ENCODE results near the gene EFNA5.

Gene EFNA5

DNA sequence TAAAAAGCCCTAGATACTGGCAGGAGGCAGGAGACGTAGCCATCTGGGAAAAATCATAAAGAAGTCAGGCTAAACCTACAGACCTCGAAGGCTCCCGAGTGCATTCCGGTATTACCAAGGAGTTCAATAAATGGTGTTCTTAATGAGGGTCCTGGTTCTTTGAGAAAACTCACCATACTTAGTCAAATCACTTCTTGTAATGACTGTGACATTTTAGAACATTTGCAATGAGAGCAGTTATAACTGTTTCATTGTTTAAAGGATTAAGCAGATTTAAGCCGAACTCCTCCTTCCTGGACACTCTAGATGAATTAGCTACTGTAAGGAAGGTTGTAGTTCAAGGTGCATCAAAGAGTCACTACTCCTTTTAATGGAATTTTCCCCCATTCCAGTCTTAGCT, 67.8 kb downstream of the EFNA5 start:
- Histone ChIP-seq H3K36me3 (ENCODE audit: control insufficient read depth, insufficient read depth, low read length) (no peaks in the 10 kb centered on the region), H3K27me3 (ENCODE audit: control insufficient read depth, insufficient read depth, low read length) (no peaks in the 10 kb centered on the region), H3K4me3 (ENCODE audit: low read depth, low read length) (no peak overlapping the region), H3K4me1 (ENCODE audit: control insufficient read depth, insufficient read depth, low read length) (peaks cover 50% of the 10 kb centered on the region), H3K9ac (ENCODE audit: low read depth, low read length) (no peak overlapping the region), H3K27ac (ENCODE audit: low read depth, low read length) (no peak overlapping the region), H3K9me3 (ENCODE audit: control insufficient read depth, insufficient read depth, low read length) (no peaks in the 10 kb centered on the region)

DNA sequence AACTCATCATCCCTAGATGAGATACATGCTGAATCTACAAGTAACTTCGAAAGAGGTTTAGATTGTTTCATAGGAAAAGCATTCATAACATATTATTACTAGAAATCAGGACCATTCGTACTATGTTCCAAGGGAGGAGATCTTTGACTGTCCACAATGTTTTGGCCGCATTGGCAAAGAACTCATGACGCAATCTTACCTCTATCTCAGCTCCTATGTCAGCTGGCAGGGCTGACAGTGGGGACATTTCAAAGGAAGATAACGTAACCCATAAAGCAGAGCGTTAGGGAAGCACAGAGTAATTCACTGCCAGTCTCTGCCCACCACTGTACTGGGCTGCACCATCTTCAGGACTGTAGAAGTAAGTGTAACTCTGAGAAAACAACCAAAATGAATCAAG, 69.7 kb downstream of the EFNA5 start:
- H3K36me3 ChIP-seq (ENCODE audit: control insufficient read depth, insufficient read depth, low read length) = no peaks in the 10 kb centered on the region

DNA sequence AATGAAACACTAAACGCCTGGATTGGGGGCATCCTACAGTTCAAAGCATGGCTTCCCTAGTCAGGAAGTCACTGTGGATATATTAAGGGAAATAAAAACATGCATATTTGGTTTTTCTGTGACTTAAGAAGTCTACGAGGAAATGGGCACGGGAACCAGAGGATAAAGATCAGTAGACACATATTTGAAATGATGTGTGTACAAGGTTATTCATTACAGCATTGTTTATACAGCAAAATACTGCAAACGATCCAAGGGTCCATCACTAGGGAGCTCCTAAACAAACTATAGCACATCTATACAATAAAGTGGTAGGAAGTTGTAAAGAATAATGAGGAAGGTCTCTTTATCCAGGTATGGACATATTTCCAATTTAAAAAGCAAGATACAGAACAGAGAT, 71.8 kb downstream of the EFNA5 start:
- Histone ChIP-seq H3K4me3 (ENCODE audit: low read depth, low read length) (no peak overlapping the region), H3K36me3 (ENCODE audit: control insufficient read depth, insufficient read depth, low read length) (no peaks in the 10 kb centered on the region), H3K27me3 (ENCODE audit: control insufficient read depth, insufficient read depth, low read length) (no peaks in the 10 kb centered on the region), H3K9me3 (ENCODE audit: control insufficient read depth, insufficient read depth, low read length) (no peaks in the 10 kb centered on the region), H3K27ac (ENCODE audit: low read depth, low read length) (no peak overlapping the region), H3K4me1 (ENCODE audit: control insufficient read depth, insufficient read depth, low read length) (peaks cover 13% of the 10 kb centered on the region), H3K9ac (ENCODE audit: low read depth, low read length) (no peak overlapping the region)

More for the DNA sequence above, 69.7 kb downstream of the EFNA5 start:
- H3K9ac ChIP-seq (ENCODE audit: low read depth, low read length) = no peak overlapping the region
- H3K27me3 ChIP-seq (ENCODE audit: control insufficient read depth, insufficient read depth, low read length) = no peaks in the 10 kb centered on the region
- no peaks in the 10 kb centered on the region for H3K9me3 ChIP-seq (ENCODE audit: control insufficient read depth, insufficient read depth, low read length)
- no peak overlapping the region for H3K27ac ChIP-seq (ENCODE audit: low read depth, low read length)
- H3K4me3 ChIP-seq (ENCODE audit: low read depth, low read length) = no peak overlapping the region
- H3K4me1 ChIP-seq (ENCODE audit: control insufficient read depth, insufficient read depth, low read length) = peaks cover 34% of the 10 kb centered on the region

DNA sequence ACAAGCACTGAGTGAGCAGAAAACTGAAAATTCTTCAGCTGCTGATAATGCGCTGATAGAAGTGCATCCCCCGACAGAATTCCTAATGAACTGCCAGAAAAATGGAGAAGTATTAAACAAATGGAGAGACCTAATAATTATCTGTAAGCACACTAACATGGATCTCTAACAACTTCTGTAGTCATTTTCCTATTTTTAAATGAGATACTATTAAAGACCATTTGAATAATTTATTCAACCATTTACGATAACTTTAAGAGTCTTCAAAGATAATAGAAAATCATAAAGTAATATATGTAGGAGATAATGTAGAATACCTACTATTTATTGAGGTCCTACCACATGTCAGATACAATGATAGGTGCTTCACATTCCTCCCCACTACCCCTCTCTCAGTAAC, 72.9 kb downstream of the EFNA5 start:
- H3K9me3 ChIP-seq (ENCODE audit: control insufficient read depth, insufficient read depth, low read length) = no peaks in the 10 kb centered on the region
- no peaks in the 10 kb centered on the region for H3K36me3 ChIP-seq (ENCODE audit: control insufficient read depth, insufficient read depth, low read length)
- no peak overlapping the region for H3K27ac ChIP-seq (ENCODE audit: low read depth, low read length)
- no peak overlapping the region for H3K9ac ChIP-seq (ENCODE audit: low read depth, low read length)
- H3K27me3 ChIP-seq (ENCODE audit: control insufficient read depth, insufficient read depth, low read length) = no peaks in the 10 kb centered on the region
- peaks cover 1% of the 10 kb centered on the region; the same call in 1 of the 2 replicates for H3K4me1 ChIP-seq (ENCODE audit: control insufficient read depth, insufficient read depth, low read length)
- no peak overlapping the region for H3K4me3 ChIP-seq (ENCODE audit: low read depth, low read length)

DNA sequence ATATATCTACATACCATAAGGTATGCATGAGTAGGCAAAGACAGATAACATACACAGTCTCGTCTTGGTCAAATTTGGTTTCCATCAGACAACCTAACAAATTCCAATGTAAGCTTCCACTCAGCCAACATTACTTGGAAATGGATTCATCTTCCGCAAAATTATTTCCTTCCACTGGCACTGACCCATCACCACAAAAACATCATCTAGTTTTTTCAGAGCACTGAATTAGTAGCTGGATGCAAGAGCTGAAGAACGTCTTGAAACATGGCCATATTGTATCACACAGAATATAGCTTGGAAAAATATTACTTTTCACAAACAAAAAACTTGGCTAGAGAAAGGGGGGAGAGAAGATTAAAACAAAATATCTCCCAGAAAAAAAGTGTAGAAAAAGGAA, 73.5 kb downstream of the EFNA5 start:
- no peaks in the 10 kb centered on the region for H3K27me3 ChIP-seq (ENCODE audit: control insufficient read depth, insufficient read depth, low read length)

DNA sequence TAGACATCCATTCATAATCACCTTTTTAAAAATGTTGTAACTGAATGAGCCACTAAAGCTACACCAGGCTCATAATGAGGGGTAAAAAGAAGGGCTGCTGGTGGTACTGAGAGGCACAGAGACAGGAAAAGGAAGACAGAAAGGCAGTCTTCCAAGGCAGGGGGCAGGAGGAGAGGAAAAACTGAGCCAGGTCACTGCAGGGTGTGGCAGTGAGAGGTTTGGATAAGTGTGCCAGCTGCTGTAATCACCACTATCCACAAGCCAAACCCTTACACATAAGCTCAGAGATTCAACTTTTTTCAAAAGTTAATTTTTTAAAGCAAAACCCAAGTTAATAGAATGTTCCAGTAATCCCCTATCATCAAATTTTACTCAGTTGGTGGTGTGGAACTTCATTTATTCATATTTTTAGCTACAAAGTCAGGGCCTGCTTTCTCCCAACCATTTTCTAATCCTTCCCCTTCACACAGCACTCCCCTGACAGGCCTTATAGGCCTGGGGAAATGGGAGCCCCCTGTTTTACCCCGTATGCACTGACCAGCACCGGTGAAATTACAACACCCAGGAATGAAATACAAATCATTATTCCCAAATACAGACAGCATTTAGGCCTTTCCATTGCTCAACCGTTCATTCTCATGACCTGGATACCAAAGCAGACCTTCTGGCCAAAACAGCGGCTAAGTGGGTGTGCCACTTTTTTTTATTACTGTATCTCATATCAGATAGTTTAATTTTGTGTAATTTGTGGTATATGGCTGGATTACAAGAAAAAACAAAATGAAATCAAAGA, 76.3 kb downstream of the EFNA5 start:
- H3K9ac ChIP-seq (ENCODE audit: low read depth, low read length) = no peak overlapping the region
- H3K4me1 ChIP-seq (ENCODE audit: control insufficient read depth, insufficient read depth, low read length) = peaks cover 9% of the 10 kb centered on the region

More for the DNA sequence above, 73.5 kb downstream of the EFNA5 start:
- H3K27ac ChIP-seq (ENCODE audit: low read depth, low read length) = no peak overlapping the region
- no peaks in the 10 kb centered on the region for H3K36me3 ChIP-seq (ENCODE audit: control insufficient read depth, insufficient read depth, low read length)
- no peaks in the 10 kb centered on the region; the same call in 1 of the 2 replicates for H3K4me1 ChIP-seq (ENCODE audit: control insufficient read depth, insufficient read depth, low read length)
- H3K9me3 ChIP-seq (ENCODE audit: control insufficient read depth, insufficient read depth, low read length) = no peaks in the 10 kb centered on the region
- no peak overlapping the region for H3K9ac ChIP-seq (ENCODE audit: low read depth, low read length)
- no peak overlapping the region for H3K4me3 ChIP-seq (ENCODE audit: low read depth, low read length)

DNA sequence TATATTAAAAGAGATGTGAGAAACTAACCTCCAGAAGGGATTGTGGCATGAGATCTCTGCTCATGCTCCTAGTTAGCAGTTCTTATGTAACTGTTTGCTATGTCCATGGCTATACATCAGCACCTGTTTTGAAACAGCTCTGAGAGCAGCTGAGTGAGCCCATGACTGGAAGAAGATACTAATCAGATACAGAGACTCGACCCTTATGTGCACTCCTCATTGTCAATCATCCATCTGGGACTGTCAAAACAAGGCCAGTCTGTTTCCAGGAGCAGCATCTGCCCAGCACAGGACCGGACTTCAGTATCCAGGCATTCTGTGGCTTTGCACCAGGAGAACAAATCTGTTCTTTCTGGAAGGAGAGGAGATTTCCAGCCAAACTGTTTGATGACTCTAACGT, 77.7 kb downstream of the EFNA5 start:
- H3K27ac ChIP-seq (ENCODE audit: low read depth, low read length) = no peak overlapping the region

More for the DNA sequence above, 76.3 kb downstream of the EFNA5 start:
- Histone ChIP-seq H3K36me3 (ENCODE audit: control insufficient read depth, insufficient read depth, low read length) (no peaks in the 10 kb centered on the region), H3K27me3 (ENCODE audit: control insufficient read depth, insufficient read depth, low read length) (no peaks in the 10 kb centered on the region), H3K4me3 (ENCODE audit: low read depth, low read length) (no peak overlapping the region), H3K9me3 (ENCODE audit: control insufficient read depth, insufficient read depth, low read length) (no peaks in the 10 kb centered on the region), H3K27ac (ENCODE audit: low read depth, low read length) (no peak overlapping the region)

DNA sequence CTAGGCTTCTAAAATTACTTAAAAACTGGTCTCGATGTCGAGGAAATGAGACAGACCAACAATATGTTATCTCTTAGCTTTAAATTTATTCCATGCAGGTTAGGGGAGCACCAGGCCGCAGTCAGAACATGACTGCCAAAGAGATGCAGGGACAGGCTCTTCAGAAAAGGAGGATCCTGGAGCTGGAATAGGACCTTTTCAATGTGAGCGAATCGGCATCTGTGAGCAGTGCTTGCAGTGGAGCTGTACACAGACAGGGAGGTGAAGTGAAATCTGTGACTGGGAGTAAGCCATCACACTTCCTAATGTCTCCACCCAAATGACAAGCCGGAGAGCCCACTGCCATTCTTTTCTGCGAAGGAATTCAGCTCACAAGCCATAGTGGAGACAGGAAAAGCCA, 78.2 kb downstream of the EFNA5 start:
- Histone ChIP-seq H3K4me3 (ENCODE audit: low read depth, low read length) (no peak overlapping the region), H3K9me3 (ENCODE audit: control insufficient read depth, insufficient read depth, low read length) (no peaks in the 10 kb centered on the region), H3K27ac (ENCODE audit: low read depth, low read length) (peak overlapping the region; percentile 2), H3K4me1 (ENCODE audit: control insufficient read depth, insufficient read depth, low read length) (peaks cover 26% of the 10 kb centered on the region), H3K27me3 (ENCODE audit: control insufficient read depth, insufficient read depth, low read length) (no peaks in the 10 kb centered on the region), H3K36me3 (ENCODE audit: control insufficient read depth, insufficient read depth, low read length) (no peaks in the 10 kb centered on the region), H3K9ac (ENCODE audit: low read depth, low read length) (no peak overlapping the region)

More for the DNA sequence above, 77.7 kb downstream of the EFNA5 start:
- Histone ChIP-seq H3K4me1 (ENCODE audit: control insufficient read depth, insufficient read depth, low read length) (peaks cover 23% of the 10 kb centered on the region), H3K9me3 (ENCODE audit: control insufficient read depth, insufficient read depth, low read length) (no peaks in the 10 kb centered on the region), H3K27me3 (ENCODE audit: control insufficient read depth, insufficient read depth, low read length) (no peaks in the 10 kb centered on the region), H3K36me3 (ENCODE audit: control insufficient read depth, insufficient read depth, low read length) (no peaks in the 10 kb centered on the region), H3K9ac (ENCODE audit: low read depth, low read length) (no peak overlapping the region), H3K4me3 (ENCODE audit: low read depth, low read length) (no peak overlapping the region)

DNA sequence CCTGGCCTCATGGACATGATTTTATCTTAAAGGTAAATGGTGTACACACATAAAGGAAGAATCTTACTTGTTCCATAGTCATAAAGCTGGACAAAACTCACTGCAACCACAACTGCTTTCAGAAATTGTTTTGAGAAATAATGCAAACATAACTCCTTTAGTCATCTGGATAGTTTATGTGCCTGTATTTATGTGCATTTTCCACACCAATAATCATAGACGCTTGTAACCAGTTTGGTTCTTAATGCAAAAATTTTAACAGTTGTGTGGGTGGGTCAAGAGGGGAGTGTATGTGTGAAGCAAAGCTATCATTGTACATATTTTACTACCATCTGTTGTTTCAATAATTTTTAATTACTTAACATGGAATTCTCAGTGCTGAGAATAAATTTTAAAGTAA, 80.1 kb downstream of the EFNA5 start:
- H3K9me3 ChIP-seq (ENCODE audit: control insufficient read depth, insufficient read depth, low read length) = no peaks in the 10 kb centered on the region
- no peak overlapping the region for H3K4me3 ChIP-seq (ENCODE audit: low read depth, low read length)
- H3K27ac ChIP-seq (ENCODE audit: low read depth, low read length) = no peak overlapping the region
- H3K4me1 ChIP-seq (ENCODE audit: control insufficient read depth, insufficient read depth, low read length) = peaks cover 26% of the 10 kb centered on the region
- H3K36me3 ChIP-seq (ENCODE audit: control insufficient read depth, insufficient read depth, low read length) = no peaks in the 10 kb centered on the region
- no peak overlapping the region for H3K9ac ChIP-seq (ENCODE audit: low read depth, low read length)
- no peaks in the 10 kb centered on the region for H3K27me3 ChIP-seq (ENCODE audit: control insufficient read depth, insufficient read depth, low read length)

DNA sequence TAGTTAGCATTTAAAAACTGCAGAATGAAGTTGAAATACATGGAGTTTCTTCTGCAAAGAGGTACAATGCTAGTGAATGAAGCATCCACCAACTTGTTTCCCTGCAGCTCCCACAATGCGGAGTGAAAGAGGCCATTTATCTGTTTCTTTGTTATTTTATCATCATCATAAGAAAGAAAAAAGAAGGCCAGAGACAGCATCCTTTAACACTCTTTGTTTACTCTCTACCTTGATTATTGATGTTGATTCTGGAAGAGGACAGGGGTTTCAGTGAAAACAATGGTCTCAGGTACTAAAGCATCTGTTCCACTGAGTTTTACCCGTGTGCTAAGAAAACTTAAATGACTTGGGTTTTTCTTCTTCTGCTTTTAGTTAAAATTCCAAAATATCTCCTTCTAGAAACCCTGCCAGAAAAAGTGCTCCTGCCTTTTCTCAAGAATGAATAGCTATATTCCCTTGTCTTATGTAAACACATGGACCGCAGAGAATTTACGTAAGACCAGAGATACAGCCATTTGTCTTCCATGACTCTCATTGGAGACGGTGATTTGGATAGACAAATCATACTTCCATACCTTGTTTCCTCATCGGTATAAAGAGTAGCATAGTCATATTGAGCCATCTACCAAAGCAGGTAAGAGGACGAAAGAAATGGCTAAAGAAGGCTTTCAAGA, 81.1 kb downstream of the EFNA5 start:
- peaks cover 26% of the 10 kb centered on the region for H3K4me1 ChIP-seq (ENCODE audit: control insufficient read depth, insufficient read depth, low read length)
- no peaks in the 10 kb centered on the region for H3K9me3 ChIP-seq (ENCODE audit: control insufficient read depth, insufficient read depth, low read length)
- peak overlapping the region; percentile 26 for H3K4me3 ChIP-seq (ENCODE audit: low read depth, low read length)
- H3K36me3 ChIP-seq (ENCODE audit: control insufficient read depth, insufficient read depth, low read length) = no peaks in the 10 kb centered on the region
- peak overlapping the region; percentile 55 for H3K27ac ChIP-seq (ENCODE audit: low read depth, low read length)
- H3K9ac ChIP-seq (ENCODE audit: low read depth, low read length) = no peak overlapping the region; the same call in 1 of the 2 replicates
- H3K27me3 ChIP-seq (ENCODE audit: control insufficient read depth, insufficient read depth, low read length) = no peaks in the 10 kb centered on the region

DNA sequence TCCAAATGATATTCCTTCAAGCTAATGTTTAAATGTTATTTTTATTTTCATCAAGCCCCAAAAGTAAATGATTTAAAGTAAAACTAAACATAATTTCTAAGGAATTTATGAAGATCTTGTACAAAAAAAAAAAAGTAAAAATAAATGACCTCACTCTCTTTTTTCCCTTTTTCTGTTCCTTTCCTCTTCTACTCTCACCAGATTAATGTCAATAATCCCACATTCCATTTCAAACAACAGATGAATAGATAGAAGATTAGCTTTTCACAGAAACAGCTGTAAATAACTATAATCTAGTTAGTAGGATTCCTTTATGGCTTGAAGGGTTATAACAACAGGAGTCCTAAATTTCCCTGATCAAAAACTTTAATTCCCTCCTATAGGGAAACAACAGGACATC, 88.1 kb downstream of the EFNA5 start:
- Histone ChIP-seq H3K9me3 (ENCODE audit: control insufficient read depth, insufficient read depth, low read length) (no peaks in the 10 kb centered on the region), H3K36me3 (ENCODE audit: control insufficient read depth, insufficient read depth, low read length) (no peaks in the 10 kb centered on the region), H3K4me3 (ENCODE audit: low read depth, low read length) (no peak overlapping the region), H3K4me1 (ENCODE audit: control insufficient read depth, insufficient read depth, low read length) (peaks cover 19% of the 10 kb centered on the region), H3K27ac (ENCODE audit: low read depth, low read length) (no peak overlapping the region), H3K27me3 (ENCODE audit: control insufficient read depth, insufficient read depth, low read length) (no peaks in the 10 kb centered on the region), H3K9ac (ENCODE audit: low read depth, low read length) (no peak overlapping the region)
